ENCODE results near the gene PUDP.

GRCh38 chrX:7088968-7089615 is 58.9 kb downstream of the PUDP start:
- TF ChIP-seq CTCF (IDR thresholded peaks at IDR 0.05 in 4 of 5, conservative IDR thresholded peaks at IDR 0.05 in 1 of 5) (no peak), POLR2A (IDR thresholded peaks at IDR 0.05) (no peak)

Measured in gastrocnemius medialis (tissue), 4 donors.